Neural progenitor cell (in vitro differentiated cells): Measurements from ENCODE around the gene POLA2.

Experiments
- EZH2 ChIP-seq: fragments of 200-600 bp; sonication (generic); IDR thresholded peaks from 2 replicates; pipeline ENCODE4 v1.6.1; 2017; ENCODE audit warnings: antibody characterized with exemption, mild to moderate bottlenecking, moderate library complexity
- TF ChIP-seq, protein P1 (sequence below): fragments of 200-600 bp; sonication (generic); IDR thresholded peaks from 2 replicates; pipeline ENCODE4 v1.5.1; 2017; ENCODE audit warnings: antibody characterized with exemption, mild to moderate bottlenecking

DNA sequence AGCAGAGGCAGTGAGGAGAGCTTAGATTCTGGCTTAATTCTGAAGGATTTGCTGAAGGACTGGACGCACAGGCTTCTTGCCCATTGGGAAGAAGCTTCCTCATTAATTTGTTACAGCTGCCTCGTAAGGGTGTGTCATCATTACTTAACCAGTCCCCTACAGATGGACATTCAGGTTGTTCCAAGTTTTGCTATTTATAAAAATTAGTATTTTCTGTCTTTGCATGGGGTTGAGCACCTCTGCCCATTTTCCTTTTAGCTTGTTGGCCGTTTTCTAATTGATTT is 41.9 kb upstream of the POLA2 start:
- TF ChIP-seq, protein P1, sequence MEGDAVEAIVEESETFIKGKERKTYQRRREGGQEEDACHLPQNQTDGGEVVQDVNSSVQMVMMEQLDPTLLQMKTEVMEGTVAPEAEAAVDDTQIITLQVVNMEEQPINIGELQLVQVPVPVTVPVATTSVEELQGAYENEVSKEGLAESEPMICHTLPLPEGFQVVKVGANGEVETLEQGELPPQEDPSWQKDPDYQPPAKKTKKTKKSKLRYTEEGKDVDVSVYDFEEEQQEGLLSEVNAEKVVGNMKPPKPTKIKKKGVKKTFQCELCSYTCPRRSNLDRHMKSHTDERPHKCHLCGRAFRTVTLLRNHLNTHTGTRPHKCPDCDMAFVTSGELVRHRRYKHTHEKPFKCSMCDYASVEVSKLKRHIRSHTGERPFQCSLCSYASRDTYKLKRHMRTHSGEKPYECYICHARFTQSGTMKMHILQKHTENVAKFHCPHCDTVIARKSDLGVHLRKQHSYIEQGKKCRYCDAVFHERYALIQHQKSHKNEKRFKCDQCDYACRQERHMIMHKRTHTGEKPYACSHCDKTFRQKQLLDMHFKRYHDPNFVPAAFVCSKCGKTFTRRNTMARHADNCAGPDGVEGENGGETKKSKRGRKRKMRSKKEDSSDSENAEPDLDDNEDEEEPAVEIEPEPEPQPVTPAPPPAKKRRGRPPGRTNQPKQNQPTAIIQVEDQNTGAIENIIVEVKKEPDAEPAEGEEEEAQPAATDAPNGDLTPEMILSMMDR, result no peak
- no peak for TF ChIP-seq EZH2
